Astrocyte (in vitro differentiated cells and primary cell): ENCODE results near the gene SIVA1. TPM values are rescaled to one million over a fixed set of nuclear protein-coding genes. Genes with fewer than 3 reads are reported as not detected.

Experiments used
- DNase-seq: peaks from one replicate; pipeline ENCODE4 v3.0.0-alpha.2; 2010; ENCODE audit warnings: low read depth
- FAIRE-seq: peaks from 2 replicates; lab custom pipeline; 2011; peaks lifted over from hg19 to GRCh38; lab: Jason Lieb, UNC
- H2AFZ ChIP-seq: 2 replicates; pipeline ENCODE4 v1.6.0; 2012; ENCODE audit warnings: low read depth, low read length, inconsistent platforms
- H3K27ac ChIP-seq: 2 replicates; pipeline ENCODE4 v1.5.1; 2011; ENCODE audit warnings: low read depth, low read length, inconsistent platforms
- H3K27me3 ChIP-seq: 2 replicates; pipeline ENCODE4 v1.6.0; 2011; ENCODE audit warnings: low read length, inconsistent platforms; ENCODE audit not compliant: insufficient read depth
- H3K36me3 ChIP-seq: 2 replicates; pipeline ENCODE4 v1.5.1; 2011; ENCODE audit warnings: low read length, inconsistent platforms; ENCODE audit not compliant: insufficient read depth
- H3K4me1 ChIP-seq: 2 replicates; pipeline ENCODE4 v1.5.1; 2011; ENCODE audit warnings: low read length, inconsistent platforms; ENCODE audit not compliant: insufficient read depth
- H3K4me2 ChIP-seq: 2 replicates; pipeline ENCODE4 v1.6.0; 2012; ENCODE audit warnings: low read length, inconsistent platforms
- H3K4me3 ChIP-seq: 2 replicates; pipeline ENCODE4 v1.5.1; 2011; ENCODE audit warnings: low read depth, mild to moderate bottlenecking, low read length, inconsistent platforms; ENCODE audit not compliant: insufficient read depth
- H3K79me2 ChIP-seq: 2 replicates; pipeline ENCODE4 v1.6.0; 2012; ENCODE audit warnings: mild to moderate bottlenecking, low read length, inconsistent platforms; ENCODE audit not compliant: insufficient read depth
- H3K9ac ChIP-seq: 2 replicates; pipeline ENCODE4 v1.6.0; 2012; ENCODE audit warnings: mild to moderate bottlenecking, low read length, inconsistent platforms
- H3K9me3 ChIP-seq: 2 replicates; pipeline ENCODE4 v1.5.1; 2012; ENCODE audit warnings: low read depth, mild to moderate bottlenecking, low read length, inconsistent platforms; ENCODE audit not compliant: insufficient read depth
- H4K20me1 ChIP-seq: 2 replicates; pipeline ENCODE4 v1.6.0; 2012; ENCODE audit warnings: low read length, inconsistent platforms; ENCODE audit not compliant: insufficient read depth
- H3K27ac Mint-ChIP-seq: one replicate; pipeline ENCODE4 v1.8.0; 2021; ENCODE audit warnings: mild to moderate bottlenecking, mixed read lengths; ENCODE audit not compliant: unreplicated experiment
- H3K27me3 Mint-ChIP-seq: one replicate; pipeline ENCODE4 v1.8.0; 2021; ENCODE audit warnings: low read depth, mixed read lengths; ENCODE audit not compliant: unreplicated experiment
- H3K36me3 Mint-ChIP-seq: one replicate; pipeline ENCODE4 v1.8.0; 2021; ENCODE audit warnings: low read depth, mixed read lengths; ENCODE audit not compliant: unreplicated experiment
- H3K4me1 Mint-ChIP-seq: one replicate; pipeline ENCODE4 v1.8.0; 2021; ENCODE audit warnings: low read depth, mixed read lengths; ENCODE audit not compliant: unreplicated experiment
- H3K4me3 Mint-ChIP-seq: one replicate; pipeline ENCODE4 v1.8.0; 2021; ENCODE audit warnings: mild to moderate bottlenecking, moderate library complexity, mixed read lengths; ENCODE audit not compliant: unreplicated experiment
- H3K9me3 Mint-ChIP-seq: one replicate; pipeline ENCODE4 v1.8.0; 2021; ENCODE audit warnings: mild to moderate bottlenecking, mixed read lengths; ENCODE audit not compliant: unreplicated experiment
- CTCF ChIP-seq: IDR thresholded peaks from 2 replicates; pipeline ENCODE4 v1.5.1; 2011; ENCODE audit warnings: low read depth, mild to moderate bottlenecking, inconsistent platforms, low read length, moderate library complexity; ENCODE audit not compliant: insufficient read depth
- EZH2 ChIP-seq: IDR thresholded peaks from 2 replicates; pipeline ENCODE4 v1.6.1; 2012; ENCODE audit warnings: mild to moderate bottlenecking, low read length, inconsistent platforms; ENCODE audit not compliant: insufficient read depth
- total RNA-seq: library from RNA; stranded (reverse); gene quantifications from 2 replicates; pipeline ENCODE4 v1.2.1, GENCODE V29; 2021

SIVA1 gene
- total RNA-seq, 1 donor from 2014 or later, result 51.0 TPM

GRCh38 chr14:104772707-104773504, 20.0 kb downstream of the SIVA1 start:
- Histone ChIP-seq H3K4me1 (peaks cover 3% of the 10 kb centered on the region), H3K9ac (no peak overlapping the region), H3K9me3 (no peaks in the 10 kb centered on the region), H3K27ac (no peak overlapping the region), H3K36me3 (peaks cover 4% of the 10 kb centered on the region), H4K20me1 (peaks cover 41% of the 10 kb centered on the region), H2AFZ (no peak overlapping the region), H3K4me2 (no peak overlapping the region), H3K79me2 (peaks cover 5% of the 10 kb centered on the region), H3K4me3 (no peak overlapping the region), H3K27me3 (no peaks in the 10 kb centered on the region)
- H3K27ac Mint-ChIP-seq, result no peak overlapping the region
- peak overlapping the region; percentile 34 for H3K4me3 Mint-ChIP-seq
- H3K4me1 Mint-ChIP-seq, result peaks cover 3% of the 10 kb centered on the region
- no peaks in the 10 kb centered on the region for H3K27me3 Mint-ChIP-seq
- no peak for FAIRE-seq
- no peak for TF ChIP-seq CTCF
- TF ChIP-seq EZH2, result no peak
- no peaks in the 10 kb centered on the region for H3K9me3 Mint-ChIP-seq
- DNase-seq, result no peak
- H3K36me3 Mint-ChIP-seq, result peaks cover 21% of the 10 kb centered on the region

- peaks cover 21% of the 10 kb centered on the region for H3K36me3 Mint-ChIP-seq
- DNase-seq, result no peak
Observed at GRCh38 chr14:104773505-104774452, 20.8 kb downstream of the SIVA1 start.

More at GRCh38 chr14:104773505-104774452, 20.8 kb downstream of the SIVA1 start:
- Histone ChIP-seq H3K4me3 (no peak overlapping the region), H3K36me3 (peaks cover 4% of the 10 kb centered on the region), H3K79me2 (peaks cover 7% of the 10 kb centered on the region), H3K9me3 (no peaks in the 10 kb centered on the region), H3K27ac (no peak overlapping the region), H3K4me1 (peaks cover 2% of the 10 kb centered on the region), H2AFZ (no peak overlapping the region), H3K4me2 (no peak overlapping the region), H3K27me3 (no peaks in the 10 kb centered on the region), H4K20me1 (peaks cover 45% of the 10 kb centered on the region), H3K9ac (no peak overlapping the region)
- Mint-ChIP-seq H3K27me3 (no peaks in the 10 kb centered on the region), H3K4me3 (no peak overlapping the region), H3K27ac (peak overlapping the region; percentile 34), H3K4me1 (peaks cover 3% of the 10 kb centered on the region), H3K9me3 (no peaks in the 10 kb centered on the region)
- FAIRE-seq, result no peak
- TF ChIP-seq CTCF, result no peak
- no peak for TF ChIP-seq EZH2
